Endothelial cell of umbilical vein (primary cell): ENCODE results near the gene CDK18. TPM values are rescaled to one million over a fixed set of nuclear protein-coding genes. Genes with fewer than 3 reads are reported as not detected.

Source experiments
- BruUV-seq: library from RNA; stranded (reverse); fragments of 400-500 nt; replicated peaks from 2 replicates; lab custom pipeline; 2021; lab: Mats Ljungman, UMichigan
- CTCF ChIA-PET: fragments of 300-600, 350-600 bp; sonication (Branson Sonifier 250); formaldehyde crosslinking; loops from one replicate; lab custom pipeline; 2021; ENCODE audit warnings: antibody characterized with exemption, inconsistent platforms; lab: Charles Lee
- POLR2A ChIA-PET: fragments of 300-600, 350-600 bp; sonication (Branson Sonifier 250); formaldehyde crosslinking; loops from one replicate; lab custom pipeline; 2021; ENCODE audit warnings: antibody characterized with exemption, inconsistent platforms; lab: Charles Lee
- DNase-seq: peaks from one replicate; pipeline ENCODE4 v3.0.0-alpha.2; 2011; ENCODE audit warnings: low read depth, low spot score
- FAIRE-seq: peaks from 2 replicates; lab custom pipeline; 2011; peaks lifted over from hg19 to GRCh38; lab: Jason Lieb, UNC
- H2AFZ ChIP-seq: 2 replicates; pipeline ENCODE4 v1.6.0; 2012; ENCODE audit warnings: low read depth, low read length, control low read depth, inconsistent platforms
- H3K27ac ChIP-seq: 2 replicates; pipeline ENCODE4 v1.5.1; 2011; ENCODE audit warnings: low read depth, mild to moderate bottlenecking, control low read depth, low read length, moderate library complexity; ENCODE audit not compliant: insufficient read depth
- H3K27me3 ChIP-seq, 2 experiments: 2 replicates each; pipeline versions ENCODE4 v1.6.0 to v1.6.1; 2011; ENCODE audit warnings: low read length in 2 of 2, mixed read lengths in 1 of 2; ENCODE audit not compliant: control insufficient read depth in 2 of 2, insufficient read depth in 2 of 2
- H3K36me3 ChIP-seq, 2 experiments: 2 replicates in 1 of 2; 3 replicates in 1 of 2; pipeline ENCODE4 v1.5.1; 2011; ENCODE audit warnings: low read length in 2 of 2, mild to moderate bottlenecking in 1 of 2, moderate library complexity in 1 of 2; ENCODE audit not compliant: control insufficient read depth in 2 of 2, insufficient read depth in 2 of 2; ENCODE audit errors: extremely low read depth in 1 of 2
- H3K4me1 ChIP-seq: 3 replicates; pipeline ENCODE4 v1.5.1; 2011; ENCODE audit warnings: mild to moderate bottlenecking, low read length; ENCODE audit not compliant: control insufficient read depth, insufficient read depth; ENCODE audit errors: extremely low read depth
- H3K4me2 ChIP-seq: 2 replicates; pipeline ENCODE4 v1.6.1; 2011; ENCODE audit warnings: low read length, control low read depth, mixed read lengths; ENCODE audit not compliant: insufficient read depth
- H3K4me3 ChIP-seq, 3 experiments: fragments of 200-600 bp in 1 of 3; sonication (generic), shearing (Covaris generic) in 1 of 3; replicated peaks in 1 of 3; 2 replicates each; pipeline ENCODE4 v1.5.1; 2011 to 2016; ENCODE audit warnings: control low read depth in 3 of 3, low read length in 3 of 3, mild to moderate bottlenecking in 2 of 3, inconsistent platforms in 1 of 3, low read depth in 1 of 3, moderate library complexity in 1 of 3; ENCODE audit not compliant: insufficient read depth in 1 of 3
- H3K79me2 ChIP-seq: 2 replicates; pipeline ENCODE4 v1.6.0; 2012; ENCODE audit warnings: low read length, inconsistent platforms; ENCODE audit not compliant: control insufficient read depth, insufficient read depth
- H3K9ac ChIP-seq: replicated peaks from 2 replicates; pipeline ENCODE3; 2011; ENCODE audit warnings: low read length, control low read depth; ENCODE audit not compliant: insufficient read depth; ENCODE audit errors: extremely low read depth
- H3K9me1 ChIP-seq: replicated peaks from 3 replicates; pipeline ENCODE4 v1.6.0; 2011; ENCODE audit warnings: mild to moderate bottlenecking, low read length; ENCODE audit not compliant: control insufficient read depth, insufficient read depth; ENCODE audit errors: extremely low read depth
- H3K9me3 ChIP-seq: replicated peaks from 2 replicates; pipeline ENCODE4 v1.5.1; 2012; ENCODE audit warnings: low read length, inconsistent platforms; ENCODE audit not compliant: control insufficient read depth, insufficient read depth
- H4K20me1 ChIP-seq: replicated peaks from 2 replicates; pipeline ENCODE3; 2011; ENCODE audit warnings: mild to moderate bottlenecking, low read length; ENCODE audit not compliant: control insufficient read depth, insufficient read depth; ENCODE audit errors: extremely low read depth
- EZH2 ChIP-seq: IDR thresholded peaks from 2 replicates; pipeline ENCODE4 v1.6.1; 2012; ENCODE audit warnings: borderline replicate concordance, low read depth, mild to moderate bottlenecking, moderate library complexity, low read length, inconsistent platforms; ENCODE audit not compliant: severe bottlenecking
- FOS ChIP-seq: IDR thresholded peaks from 2 replicates; pipeline ENCODE4 v1.6.1; 2011; ENCODE audit warnings: mild to moderate bottlenecking, low read length, moderate library complexity, borderline replicate concordance; ENCODE audit not compliant: insufficient read depth
- GATA2 ChIP-seq: IDR thresholded peaks from 2 replicates; pipeline ENCODE4 v1.7.0; 2011; ENCODE audit warnings: low read depth, mild to moderate bottlenecking, moderate library complexity, mixed read lengths, low read length; ENCODE audit not compliant: insufficient read length, insufficient read depth
- JUN ChIP-seq: IDR thresholded peaks from 2 replicates; pipeline ENCODE4 v1.6.1; 2011; ENCODE audit warnings: borderline replicate concordance, low read depth; ENCODE audit not compliant: insufficient read length, insufficient read depth
- POLR2A ChIP-seq: IDR thresholded peaks from 2 replicates; pipeline ENCODE4 v1.6.1; 2012; ENCODE audit warnings: low read depth, mild to moderate bottlenecking, control low read depth, low read length
- POLR2AphosphoS5 ChIP-seq: IDR thresholded peaks from 2 replicates; pipeline ENCODE4 v1.6.1; 2012; ENCODE audit warnings: low read depth, mild to moderate bottlenecking, control low read depth, low read length, moderate library complexity; ENCODE audit not compliant: insufficient read depth
- dilution Hi-C: fragments of 300-500 bp; cut with MboI; formaldehyde crosslinking; loops from one replicate; pipeline ENCODE4 v1.15.0; 2019; ENCODE audit warnings: low sequenced_read_pairs; ENCODE audit not compliant: extremely low pct_ligation_motif_present
- intact Hi-C: fragments of 100-400 bp; cut with micrococcal nuclease; formaldehyde crosslinking; loops from one replicate; pipeline ENCODE4 v1.10.0; 2022
- polyA plus RNA-seq, 4 experiments: library from polyadenylated mRNA; depleted of rRNA in 3 of 4; stranded (reverse) in 3 of 4; unstranded in 1 of 4; fragments of >200 nt; gene quantifications; 2 replicates each; pipeline versions ENCODE4 v1.2.1 to v1.2.3, GENCODE V29; 2011 to 2012; ENCODE audit warnings: missing spikeins in 1 of 4
- total RNA-seq: library from RNA; stranded (reverse); gene quantifications from 2 replicates; pipeline ENCODE4 v1.2.3, GENCODE V29; 2021
- TF ChIP-seq, protein P1 (sequence below), 2 donors: IDR thresholded peaks; 1 replicate in 1 of 2; 2 replicates in 1 of 2; pipeline ENCODE4 v1.5.1; 2011; ENCODE audit warnings: low read length in 2 of 2, mild to moderate bottlenecking in 2 of 2, moderate library complexity in 2 of 2, control low read depth in 1 of 2, inconsistent platforms in 1 of 2, low read depth in 1 of 2; ENCODE audit not compliant: insufficient read depth in 1 of 2; ENCODE audit errors: extremely low read depth in 1 of 2

Gene CDK18
- total and polyA plus RNA-seq, 2 donors (not counting 3 experiments of a cell fraction or from before 2014, with no cell fraction given), result 0.17 to 1.2 TPM

- H3K9ac ChIP-seq, result no peak overlapping the region
- peaks cover 7 to 13% of the 10 kb centered on the region in 2 experiments for H3K27me3 ChIP-seq
- H3K4me2 ChIP-seq, result no peak overlapping the region
- dilution Hi-C loops (no loop called here), intact Hi-C loops (loop anchor here (1.0 kb wide), 4 partner anchors 88 to 212 kb away; no protein-coding TSS in a partner anchor)
- ChIA-PET CTCF (interaction anchor here (0.5 to 9.1 kb wide), 83 partner anchors 8 to 637 kb away, joined by 3 to 360 read pairs (median 5); partner anchors contain the start of genes ELK4, KLHDC8A and LEMD1), POLR2A (interaction anchor here (0.6 kb wide), 1 partner anchor 75 kb away, joined by 6 read pairs; no protein-coding TSS in a partner anchor)
- H2AFZ ChIP-seq, result no peak overlapping the region
- no peak overlapping the region for H3K27ac ChIP-seq
- H3K79me2 ChIP-seq, result no peaks in the 10 kb centered on the region
- no peak for TF ChIP-seq FOS
- TF ChIP-seq EZH2, result no peak
- TF ChIP-seq, protein P1, sequence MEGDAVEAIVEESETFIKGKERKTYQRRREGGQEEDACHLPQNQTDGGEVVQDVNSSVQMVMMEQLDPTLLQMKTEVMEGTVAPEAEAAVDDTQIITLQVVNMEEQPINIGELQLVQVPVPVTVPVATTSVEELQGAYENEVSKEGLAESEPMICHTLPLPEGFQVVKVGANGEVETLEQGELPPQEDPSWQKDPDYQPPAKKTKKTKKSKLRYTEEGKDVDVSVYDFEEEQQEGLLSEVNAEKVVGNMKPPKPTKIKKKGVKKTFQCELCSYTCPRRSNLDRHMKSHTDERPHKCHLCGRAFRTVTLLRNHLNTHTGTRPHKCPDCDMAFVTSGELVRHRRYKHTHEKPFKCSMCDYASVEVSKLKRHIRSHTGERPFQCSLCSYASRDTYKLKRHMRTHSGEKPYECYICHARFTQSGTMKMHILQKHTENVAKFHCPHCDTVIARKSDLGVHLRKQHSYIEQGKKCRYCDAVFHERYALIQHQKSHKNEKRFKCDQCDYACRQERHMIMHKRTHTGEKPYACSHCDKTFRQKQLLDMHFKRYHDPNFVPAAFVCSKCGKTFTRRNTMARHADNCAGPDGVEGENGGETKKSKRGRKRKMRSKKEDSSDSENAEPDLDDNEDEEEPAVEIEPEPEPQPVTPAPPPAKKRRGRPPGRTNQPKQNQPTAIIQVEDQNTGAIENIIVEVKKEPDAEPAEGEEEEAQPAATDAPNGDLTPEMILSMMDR (IDR thresholded peaks at IDR 0.05; ENCODE audit: extremely low read depth in 1 of 2, insufficient read depth in 1 of 2, low read depth in 1 of 2, low read length in 2 of 2), result peak; percentile 85 to 96
- no peak for TF ChIP-seq POLR2AphosphoS5
- TF ChIP-seq GATA2, result no peak
- no peak for TF ChIP-seq POLR2A
- no peak for TF ChIP-seq JUN
- H3K4me1 ChIP-seq, result no peaks in the 10 kb centered on the region
- H4K20me1 ChIP-seq, result no peaks in the 10 kb centered on the region
- no peaks in the 10 kb centered on the region for H3K36me3 ChIP-seq
- DNase-seq (peak; percentile 55), FAIRE-seq (no peak)
- no peaks in the 10 kb centered on the region for H3K9me1 ChIP-seq
- BruUV-seq, result no TSS peak
- no peaks in the 10 kb centered on the region for H3K9me3 ChIP-seq
- no peak overlapping the region for H3K4me3 ChIP-seq
Observed at GRCh38 chr1:205484985-205485967, 19.2 kb upstream of the CDK18 start.
